ENCODE results near the gene MEGF8. TPM values are rescaled to one million over a fixed set of nuclear protein-coding genes. Genes with fewer than 3 reads are reported as not detected.

MEGF8 gene
- total RNA-seq, 3 donors from 2014 or later (not counting 1 experiment from before 2014, with no cell fraction given), result 8.1 to 11.3 (median 10.5) TPM

GRCh38 chr19:42412661-42413076, 87.2 kb downstream of the MEGF8 start:
- Mint-ChIP-seq H3K4me1 (peaks cover 0 to 41% of the 10 kb centered on the region in 2 donors), H3K36me3 (no peaks in the 10 kb centered on the region), H3K27me3 (ENCODE audit: low read depth in 2 of 2) (no peaks in the 10 kb centered on the region), H3K9me3 (no peaks in the 10 kb centered on the region), H3K27ac (no peak overlapping the region), H3K4me3 (no peak overlapping the region)
- no peak overlapping the region for H3K4me3 ChIP-seq (ENCODE audit: low read length)
- no peaks in the 10 kb centered on the region for H3K9me3 ChIP-seq (ENCODE audit: control insufficient read depth, insufficient read depth, low read length)
- peaks cover 5% of the 10 kb centered on the region for H3K36me3 ChIP-seq (ENCODE audit: control insufficient read depth, insufficient read depth, low read length)
- DNase-seq (no peak), ATAC-seq (no peak)
- no peaks in the 10 kb centered on the region for H3K27me3 ChIP-seq (ENCODE audit: control insufficient read depth, insufficient read depth, low read length)
- no peaks in the 10 kb centered on the region for H3K4me1 ChIP-seq (ENCODE audit: control insufficient read depth, insufficient read depth, low read length)
- WGBS (ENCODE audit: insufficient coverage), result 94% methylated on average over 4 of the region's 4 CpGs
- TF ChIP-seq, protein P1, sequence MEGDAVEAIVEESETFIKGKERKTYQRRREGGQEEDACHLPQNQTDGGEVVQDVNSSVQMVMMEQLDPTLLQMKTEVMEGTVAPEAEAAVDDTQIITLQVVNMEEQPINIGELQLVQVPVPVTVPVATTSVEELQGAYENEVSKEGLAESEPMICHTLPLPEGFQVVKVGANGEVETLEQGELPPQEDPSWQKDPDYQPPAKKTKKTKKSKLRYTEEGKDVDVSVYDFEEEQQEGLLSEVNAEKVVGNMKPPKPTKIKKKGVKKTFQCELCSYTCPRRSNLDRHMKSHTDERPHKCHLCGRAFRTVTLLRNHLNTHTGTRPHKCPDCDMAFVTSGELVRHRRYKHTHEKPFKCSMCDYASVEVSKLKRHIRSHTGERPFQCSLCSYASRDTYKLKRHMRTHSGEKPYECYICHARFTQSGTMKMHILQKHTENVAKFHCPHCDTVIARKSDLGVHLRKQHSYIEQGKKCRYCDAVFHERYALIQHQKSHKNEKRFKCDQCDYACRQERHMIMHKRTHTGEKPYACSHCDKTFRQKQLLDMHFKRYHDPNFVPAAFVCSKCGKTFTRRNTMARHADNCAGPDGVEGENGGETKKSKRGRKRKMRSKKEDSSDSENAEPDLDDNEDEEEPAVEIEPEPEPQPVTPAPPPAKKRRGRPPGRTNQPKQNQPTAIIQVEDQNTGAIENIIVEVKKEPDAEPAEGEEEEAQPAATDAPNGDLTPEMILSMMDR (IDR thresholded peaks at IDR 0.05), result no peak
- intact Hi-C loops (cut with micrococcal nuclease), result no loop called here
- no peak overlapping the region for H3K27ac ChIP-seq (ENCODE audit: low read length)

DNA sequence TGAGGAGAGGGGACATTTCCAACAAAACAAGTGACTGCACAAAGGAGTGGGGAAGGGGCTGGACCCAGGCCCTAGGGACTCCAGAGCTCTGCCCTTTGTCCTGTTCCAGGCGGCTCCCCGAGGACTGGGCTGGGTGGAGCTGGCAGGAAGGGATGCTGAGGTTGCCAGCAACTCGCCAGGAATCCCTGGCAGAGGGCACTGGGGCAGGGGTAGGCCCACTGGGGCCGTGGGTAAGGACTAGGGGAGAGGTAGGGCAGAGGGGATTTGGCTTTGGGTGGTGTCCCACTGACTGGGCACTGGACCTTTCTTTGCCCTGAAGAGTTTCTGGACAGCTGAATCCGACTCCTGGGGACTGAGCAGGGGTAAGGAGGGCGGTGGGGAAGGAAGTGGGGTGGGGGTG, 93.9 kb downstream of the MEGF8 start:
- TF ChIP-seq, protein P1 (IDR thresholded peaks at IDR 0.05), result no peak
- DNase-seq (no peak), ATAC-seq (no peak)
- no peaks in the 10 kb centered on the region for H3K9me3 ChIP-seq (ENCODE audit: control insufficient read depth, insufficient read depth, low read length)
- Mint-ChIP-seq H3K4me1 (peaks cover 33 to 44% of the 10 kb centered on the region in 2 donors), H3K36me3 (no peaks in the 10 kb centered on the region), H3K9me3 (no peaks in the 10 kb centered on the region), H3K4me3 (no peak overlapping the region), H3K27me3 (ENCODE audit: low read depth in 2 of 2) (no peaks in the 10 kb centered on the region), H3K27ac (no peak overlapping the region)
- H3K27me3 ChIP-seq (ENCODE audit: control insufficient read depth, insufficient read depth, low read length), result no peaks in the 10 kb centered on the region
- intact Hi-C loops (cut with micrococcal nuclease), result no loop called here
- 88% methylated on average over 6 of the region's 6 CpGs for WGBS (ENCODE audit: insufficient coverage)
- H3K4me3 ChIP-seq (ENCODE audit: low read length), result no peak overlapping the region
- no peaks in the 10 kb centered on the region for H3K36me3 ChIP-seq (ENCODE audit: control insufficient read depth, insufficient read depth, low read length)
- peaks cover 32% of the 10 kb centered on the region for H3K4me1 ChIP-seq (ENCODE audit: control insufficient read depth, insufficient read depth, low read length)
- H3K27ac ChIP-seq (ENCODE audit: low read length), result no peak overlapping the region

DNA sequence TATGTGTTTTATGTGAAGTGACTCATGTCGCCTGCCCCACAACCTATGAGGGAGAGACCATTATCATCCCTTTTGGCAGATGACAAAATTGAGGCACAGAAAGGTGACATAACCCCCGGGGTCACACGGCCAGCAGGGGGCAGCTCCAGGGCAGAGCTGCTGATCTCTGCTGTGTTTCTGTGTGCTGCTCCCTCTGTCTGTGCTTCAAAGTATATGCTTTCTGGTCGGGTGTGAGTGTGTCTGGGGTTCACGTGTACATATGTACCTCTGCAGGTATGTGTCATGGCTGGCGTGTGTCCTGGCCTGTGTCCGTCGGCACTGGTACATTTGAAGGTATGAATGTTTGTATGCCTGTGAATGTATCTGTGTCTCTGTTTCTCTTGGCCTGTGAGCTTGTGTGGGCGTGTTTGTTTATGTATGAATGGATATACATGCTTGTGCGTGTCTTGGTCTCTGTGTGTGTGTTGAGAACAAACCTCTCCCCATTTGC, 94.7 kb downstream of the MEGF8 start:
- intact Hi-C loops (cut with micrococcal nuclease), result no loop called here
- Histone ChIP-seq H3K9me3 (ENCODE audit: control insufficient read depth, insufficient read depth, low read length) (no peaks in the 10 kb centered on the region), H3K27ac (ENCODE audit: low read length) (no peak overlapping the region), H3K4me1 (ENCODE audit: control insufficient read depth, insufficient read depth, low read length) (peaks cover 35% of the 10 kb centered on the region), H3K27me3 (ENCODE audit: control insufficient read depth, insufficient read depth, low read length) (no peaks in the 10 kb centered on the region), H3K36me3 (ENCODE audit: control insufficient read depth, insufficient read depth, low read length) (no peaks in the 10 kb centered on the region), H3K4me3 (ENCODE audit: low read length) (no peak overlapping the region)
- no peaks in the 10 kb centered on the region for H3K36me3 Mint-ChIP-seq
- peak; percentile 62 to 87 for DNase-seq
- 51% methylated on average over 9 of the region's 10 CpGs for WGBS (ENCODE audit: insufficient coverage)
- no peaks in the 10 kb centered on the region for H3K27me3 Mint-ChIP-seq (ENCODE audit: low read depth in 2 of 2)
- peak; percentile 27 to 44 (median 34) for ATAC-seq
- H3K27ac Mint-ChIP-seq, result peak overlapping the region in 1 of 2 donors; percentile 8
- TF ChIP-seq, protein P1 (IDR thresholded peaks at IDR 0.05), result peak; percentile 78
- H3K9me3 Mint-ChIP-seq, result no peaks in the 10 kb centered on the region
- H3K4me3 Mint-ChIP-seq, result no peak overlapping the region
- H3K4me1 Mint-ChIP-seq, result peaks cover 33 to 47% of the 10 kb centered on the region in 2 donors

DNA sequence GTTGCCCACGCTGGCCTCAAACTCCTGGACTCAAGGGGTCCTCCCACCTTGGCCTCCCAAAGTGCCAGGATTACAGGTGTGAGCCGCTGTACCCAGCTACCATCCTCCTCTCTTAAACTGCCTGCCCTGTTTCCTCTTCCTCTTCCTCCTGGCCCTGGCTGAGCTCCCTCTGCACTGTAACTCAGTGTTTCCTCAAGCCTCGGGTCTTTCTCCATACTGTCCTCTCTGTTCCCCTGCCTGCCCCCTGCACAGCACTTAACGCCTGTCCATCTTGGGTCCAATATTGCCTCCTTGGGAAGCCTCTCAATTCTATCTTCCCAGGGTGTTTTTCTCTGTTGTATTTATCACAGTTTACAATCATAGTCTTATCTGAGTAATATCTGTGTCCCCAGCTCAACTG, 95.7 kb downstream of the MEGF8 start:
- H3K4me1 ChIP-seq (ENCODE audit: control insufficient read depth, insufficient read depth, low read length), result peaks cover 35% of the 10 kb centered on the region
- intact Hi-C loops (cut with micrococcal nuclease), result no loop called here

More for the DNA sequence above, 95.7 kb downstream of the MEGF8 start:
- WGBS (ENCODE audit: insufficient coverage), result 93% methylated on average over 4 of the region's 4 CpGs
- Mint-ChIP-seq H3K36me3 (no peaks in the 10 kb centered on the region), H3K4me3 (no peak overlapping the region), H3K4me1 (peaks cover 33 to 47% of the 10 kb centered on the region in 2 donors), H3K9me3 (no peaks in the 10 kb centered on the region), H3K27me3 (ENCODE audit: low read depth in 2 of 2) (no peaks in the 10 kb centered on the region), H3K27ac (peak overlapping the region in 1 of 2 donors; percentile 8)
- TF ChIP-seq, protein P1 (IDR thresholded peaks at IDR 0.05), result no peak
- H3K4me3 ChIP-seq (ENCODE audit: low read length), result no peak overlapping the region
- no peaks in the 10 kb centered on the region for H3K27me3 ChIP-seq (ENCODE audit: control insufficient read depth, insufficient read depth, low read length)
- no peak overlapping the region for H3K27ac ChIP-seq (ENCODE audit: low read length)
- ATAC-seq (no peak), DNase-seq (no peak)
- no peaks in the 10 kb centered on the region for H3K9me3 ChIP-seq (ENCODE audit: control insufficient read depth, insufficient read depth, low read length)
- no peaks in the 10 kb centered on the region for H3K36me3 ChIP-seq (ENCODE audit: control insufficient read depth, insufficient read depth, low read length)
